GM21367 (cell line): ENCODE data around the gene PLCB2.

Experiments used
- ATAC-seq: cut with Tn5 transposase; IDR thresholded peaks from one replicate; pipeline ENCODE4 v1.9.1; 2021; ENCODE audit not compliant: unreplicated experiment

PLCB2 gene

DNA sequence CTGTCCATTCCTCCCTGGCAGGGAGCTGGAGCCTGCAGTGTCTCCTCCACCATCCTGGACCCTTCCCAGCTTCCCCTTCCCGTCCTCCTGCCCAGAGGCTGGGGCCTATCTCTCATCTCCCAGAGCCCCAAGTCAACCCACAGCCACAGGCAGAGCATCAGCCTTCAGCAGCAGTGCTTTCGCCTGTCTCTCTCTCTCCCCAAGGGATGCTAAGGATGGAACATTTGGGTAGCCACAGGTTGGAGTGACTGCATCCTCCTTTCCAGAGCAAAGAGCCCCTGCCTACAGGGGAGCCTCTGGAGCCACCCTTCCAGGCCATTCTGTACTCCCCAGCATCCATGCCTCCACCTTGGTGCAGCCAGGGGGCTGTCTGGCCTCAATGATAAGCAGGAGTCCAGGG, 4.2 kb downstream of the PLCB2 start:
- no peak for ATAC-seq

DNA sequence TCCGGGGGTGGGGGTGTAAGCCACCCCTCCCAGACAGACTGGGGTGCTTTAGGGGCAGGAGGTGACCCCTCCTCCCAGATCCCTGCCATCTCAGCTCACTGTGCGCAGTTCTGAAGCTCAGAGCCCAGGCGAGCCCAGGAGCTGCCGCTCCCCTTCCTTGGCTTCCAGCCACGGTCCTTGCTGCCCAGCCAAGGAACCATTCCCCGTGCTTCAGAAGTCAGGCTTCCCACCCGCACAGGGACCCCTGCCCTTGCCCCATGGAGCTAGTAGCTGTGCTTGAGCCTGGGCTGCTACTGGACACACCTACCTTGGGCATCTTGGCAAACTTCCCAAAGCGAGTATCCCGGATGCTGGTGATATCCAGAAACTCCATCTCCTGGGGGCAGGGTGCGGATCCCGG, 4.8 kb downstream of the PLCB2 start:
- no peak for ATAC-seq

DNA sequence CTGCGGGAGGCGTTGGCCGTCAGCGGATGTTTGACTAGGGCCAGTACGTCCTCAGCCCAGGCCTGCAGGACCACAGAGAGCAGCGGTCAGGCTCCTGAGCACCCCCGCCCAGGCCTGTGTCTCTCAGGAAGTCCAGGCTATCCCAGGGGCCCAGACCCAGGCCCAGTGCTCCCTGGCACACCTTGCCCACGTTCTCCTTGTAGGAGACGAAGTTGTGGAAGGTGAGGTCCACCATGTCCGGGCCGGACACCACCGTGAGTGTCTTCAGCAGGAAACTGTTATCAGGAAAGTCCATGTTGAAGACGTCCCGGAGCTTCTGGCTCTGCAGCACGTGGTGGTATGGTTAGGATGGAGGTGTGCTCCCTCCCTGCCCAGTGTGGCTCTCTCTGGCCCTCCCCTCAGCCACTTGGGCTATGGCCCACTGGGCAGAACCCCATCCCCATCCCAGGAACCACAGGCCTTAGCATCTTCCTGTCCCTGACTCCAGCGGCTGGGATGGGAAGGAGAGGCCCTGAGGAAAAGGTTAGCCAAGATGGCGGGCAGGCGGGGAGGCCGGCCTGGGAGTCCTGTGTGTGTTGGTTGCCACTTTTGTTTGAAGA, 5.3 kb downstream of the PLCB2 start:
- ATAC-seq, result no peak

DNA sequence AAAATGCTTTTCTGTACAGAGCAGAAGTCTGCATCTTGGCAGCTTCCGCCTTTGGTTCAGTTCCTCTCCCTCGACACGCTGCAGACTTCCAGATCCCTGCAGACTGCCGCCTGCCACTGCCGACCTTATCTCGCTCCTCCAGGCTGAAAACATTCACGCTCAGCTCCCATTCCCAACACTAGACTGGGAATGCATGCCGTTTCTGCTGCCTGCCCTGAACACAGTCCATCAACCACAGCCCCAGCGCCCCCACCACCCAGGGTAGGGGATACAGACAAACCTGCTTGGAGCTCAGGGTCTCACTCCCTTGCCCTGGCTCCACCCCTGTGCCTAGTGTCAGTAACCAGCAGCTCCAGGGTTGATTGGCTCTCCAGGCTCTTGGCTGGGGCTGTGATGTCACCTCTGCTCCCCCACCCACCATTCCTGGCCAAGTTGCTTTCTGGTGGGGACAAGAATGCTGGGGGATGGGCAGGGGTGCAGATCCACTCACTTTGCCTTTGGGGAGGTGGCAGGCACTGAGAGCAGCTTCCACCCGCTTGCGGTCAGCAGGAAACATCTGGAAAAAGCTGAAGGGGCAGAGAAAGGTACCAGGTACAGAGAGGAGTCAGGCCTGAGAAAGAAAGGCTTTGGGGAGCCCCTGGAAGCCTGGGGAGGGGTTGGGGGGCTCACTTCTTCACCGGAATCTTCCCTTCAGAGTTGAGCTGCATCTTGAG, 6.1 kb downstream of the PLCB2 start:
- no peak for ATAC-seq

DNA sequence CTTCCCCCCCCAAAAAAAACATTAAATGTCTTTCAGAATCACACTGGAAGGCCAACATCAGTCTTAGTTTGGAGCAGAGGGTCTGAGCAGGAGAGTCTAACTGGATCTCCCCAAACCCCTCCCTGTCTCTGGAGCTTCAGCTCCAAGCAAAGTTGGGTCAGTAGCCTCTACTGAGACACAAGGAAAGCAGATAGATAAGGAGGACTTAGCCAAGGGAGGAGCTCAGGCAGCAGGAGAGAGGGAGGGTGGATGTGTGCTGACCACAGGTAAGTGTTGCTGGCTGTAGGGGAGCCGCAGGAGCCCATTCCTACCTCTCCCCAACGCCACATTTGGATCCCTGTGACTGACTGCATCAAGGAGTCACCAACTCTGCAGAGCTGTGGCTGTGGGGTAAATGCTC, 7.0 kb downstream of the PLCB2 start:
- ATAC-seq, result no peak

DNA sequence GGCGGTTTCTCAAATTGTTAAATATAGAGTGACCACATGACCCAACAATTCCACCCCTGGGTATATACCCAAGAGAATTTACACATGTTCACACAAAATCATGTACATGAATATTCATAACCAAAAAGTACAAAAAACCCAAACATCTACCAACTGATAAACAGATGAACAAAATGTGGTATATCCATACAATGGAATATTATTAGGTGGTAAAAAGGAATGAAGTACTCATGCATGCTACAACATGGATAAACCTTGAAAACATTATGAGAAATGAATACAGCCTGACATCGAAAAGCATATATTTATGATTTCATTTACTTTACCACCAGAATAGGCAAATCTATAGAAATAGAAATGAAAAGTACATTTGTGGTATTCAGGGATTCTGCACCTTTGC, 7.4 kb downstream of the PLCB2 start:
- ATAC-seq, result no peak

DNA sequence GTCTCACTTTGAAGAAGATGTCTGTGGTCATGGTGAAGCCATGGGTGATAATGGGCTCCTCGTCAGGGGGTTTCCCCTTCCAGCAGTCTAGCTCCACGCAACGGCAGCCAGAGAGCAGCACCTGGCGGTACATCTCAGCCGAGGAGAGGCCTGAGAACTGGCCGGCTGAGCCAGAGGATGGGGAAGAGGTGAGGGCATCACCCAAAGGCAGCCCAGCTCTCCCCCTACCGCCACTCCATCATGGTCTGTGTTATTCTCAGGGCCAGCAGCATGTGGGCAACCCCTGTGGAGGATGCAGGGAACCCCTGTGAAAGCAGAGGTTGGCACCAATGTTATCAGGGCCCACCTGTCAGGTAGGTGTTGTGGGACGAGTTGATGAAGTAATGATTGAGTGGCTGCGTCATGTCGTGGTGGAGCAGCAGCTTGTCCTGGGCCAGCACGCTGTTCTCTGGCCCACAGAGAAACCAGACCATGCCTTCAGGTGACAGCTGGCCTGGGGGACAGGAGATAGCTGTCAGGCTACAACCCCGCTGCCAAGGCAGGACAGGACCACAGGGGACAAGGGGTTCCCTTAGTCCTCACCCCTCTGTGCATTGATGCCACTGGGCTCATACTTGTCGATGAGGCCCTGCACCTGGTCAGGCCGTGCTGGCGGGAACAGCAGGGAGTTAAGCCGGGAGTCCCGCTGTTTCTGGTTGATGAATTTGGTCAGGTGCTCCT, 9.4 kb downstream of the PLCB2 start:
- no peak for ATAC-seq

DNA sequence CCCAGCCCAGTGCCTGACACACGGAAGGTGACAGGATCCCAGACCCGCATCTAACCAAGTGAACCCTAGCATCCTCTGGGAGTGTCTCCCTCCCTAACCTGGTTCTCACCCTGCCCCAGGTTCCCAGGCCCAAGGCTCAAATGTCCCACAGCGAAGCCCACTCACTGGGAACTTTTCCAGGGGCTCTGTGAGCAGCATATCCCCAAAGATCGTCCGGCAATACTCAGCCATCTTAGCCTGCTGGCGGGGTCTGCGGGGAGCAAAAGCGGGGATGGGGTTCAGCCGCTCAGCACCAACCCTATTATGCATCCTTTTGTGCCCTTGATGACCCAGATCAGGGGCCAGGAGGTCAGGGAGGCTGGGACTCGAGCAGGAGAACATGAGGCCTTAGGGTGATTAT, 10.4 kb downstream of the PLCB2 start:
- no peak for ATAC-seq

DNA sequence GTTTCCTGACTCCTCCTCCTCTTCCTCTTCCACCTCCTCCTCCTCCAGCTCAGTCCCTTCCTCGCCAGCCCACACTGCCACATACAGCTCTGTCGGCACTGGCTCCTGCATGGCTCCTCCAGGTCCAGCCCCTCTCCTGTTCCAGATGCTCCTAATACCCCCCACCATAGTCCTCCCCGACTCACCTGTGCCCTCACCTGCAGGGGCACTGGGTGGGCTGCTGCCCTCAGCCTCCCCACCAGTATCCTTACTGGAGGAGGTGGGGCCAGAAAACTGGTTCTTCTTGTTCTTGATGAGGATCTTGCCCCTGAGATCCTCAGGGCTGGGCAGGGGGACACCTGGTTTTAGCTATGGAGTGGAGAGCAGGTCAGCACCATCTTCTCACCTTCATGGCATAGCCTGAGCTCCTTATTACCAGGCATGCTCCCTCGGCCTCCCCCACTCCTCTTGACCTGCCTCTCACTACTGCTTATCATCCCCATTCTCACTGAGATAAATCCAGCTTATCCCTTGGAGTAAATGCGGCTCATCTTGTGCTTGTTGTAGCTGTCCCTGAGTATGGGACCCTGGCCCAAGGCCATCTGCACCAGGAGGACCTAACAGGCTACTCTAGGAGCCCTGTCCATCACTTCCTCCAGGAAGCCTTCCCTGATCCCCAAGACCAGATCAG, 11.0 kb downstream of the PLCB2 start:
- no peak for ATAC-seq

DNA sequence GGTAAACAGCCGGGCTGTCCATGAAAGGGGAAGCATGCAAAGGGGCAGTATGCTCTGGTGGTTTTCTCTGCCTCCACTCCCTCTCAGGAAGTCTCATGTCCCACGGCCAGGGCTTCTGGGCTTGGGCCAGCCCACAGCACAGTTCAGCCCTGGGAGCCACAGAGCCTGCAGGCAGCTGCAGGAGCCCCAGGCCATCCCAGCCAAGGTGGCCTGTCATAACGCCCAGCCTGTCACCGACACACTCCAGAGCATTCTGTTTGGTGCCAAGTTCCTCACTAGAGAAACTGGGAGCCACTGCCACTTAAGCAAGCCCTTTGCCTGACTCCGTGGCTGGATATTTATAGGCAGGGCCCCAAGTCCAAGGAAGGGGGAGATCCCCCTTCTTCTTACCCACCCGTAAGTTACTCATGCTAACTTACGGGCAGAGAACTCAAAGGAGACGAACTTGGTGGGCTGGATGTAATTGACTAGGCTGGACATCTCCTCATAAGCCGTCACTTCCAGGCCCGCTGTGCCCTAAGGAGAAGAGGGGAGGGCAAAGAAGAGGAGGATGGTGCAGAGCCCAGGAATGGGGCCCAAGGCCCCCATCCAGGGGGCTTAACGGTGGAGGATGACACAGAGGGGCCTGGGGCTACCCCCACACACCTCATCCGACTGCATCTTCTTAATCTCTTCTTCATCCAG, 11.7 kb downstream of the PLCB2 start:
- ATAC-seq, result no peak

DNA sequence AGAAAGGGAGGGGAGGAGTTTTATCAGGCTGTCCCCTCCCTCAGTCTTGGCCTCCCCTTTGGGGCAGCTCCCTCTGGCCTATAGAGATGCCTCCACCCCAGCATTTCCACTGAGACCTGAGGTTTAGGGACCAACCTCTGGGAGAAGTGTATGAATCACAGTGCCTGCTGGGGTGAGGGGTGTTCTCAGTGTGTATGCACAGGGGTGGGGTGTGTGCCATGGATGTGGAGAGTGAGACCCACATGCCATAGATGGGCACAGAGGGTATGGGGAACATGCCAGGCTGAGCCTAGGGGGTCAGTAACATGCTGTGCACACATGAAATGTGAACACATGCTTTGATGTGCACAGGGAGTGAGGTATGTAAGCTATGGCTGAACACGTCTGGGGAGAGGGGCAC, 12.4 kb downstream of the PLCB2 start:
- ATAC-seq, result no peak

DNA sequence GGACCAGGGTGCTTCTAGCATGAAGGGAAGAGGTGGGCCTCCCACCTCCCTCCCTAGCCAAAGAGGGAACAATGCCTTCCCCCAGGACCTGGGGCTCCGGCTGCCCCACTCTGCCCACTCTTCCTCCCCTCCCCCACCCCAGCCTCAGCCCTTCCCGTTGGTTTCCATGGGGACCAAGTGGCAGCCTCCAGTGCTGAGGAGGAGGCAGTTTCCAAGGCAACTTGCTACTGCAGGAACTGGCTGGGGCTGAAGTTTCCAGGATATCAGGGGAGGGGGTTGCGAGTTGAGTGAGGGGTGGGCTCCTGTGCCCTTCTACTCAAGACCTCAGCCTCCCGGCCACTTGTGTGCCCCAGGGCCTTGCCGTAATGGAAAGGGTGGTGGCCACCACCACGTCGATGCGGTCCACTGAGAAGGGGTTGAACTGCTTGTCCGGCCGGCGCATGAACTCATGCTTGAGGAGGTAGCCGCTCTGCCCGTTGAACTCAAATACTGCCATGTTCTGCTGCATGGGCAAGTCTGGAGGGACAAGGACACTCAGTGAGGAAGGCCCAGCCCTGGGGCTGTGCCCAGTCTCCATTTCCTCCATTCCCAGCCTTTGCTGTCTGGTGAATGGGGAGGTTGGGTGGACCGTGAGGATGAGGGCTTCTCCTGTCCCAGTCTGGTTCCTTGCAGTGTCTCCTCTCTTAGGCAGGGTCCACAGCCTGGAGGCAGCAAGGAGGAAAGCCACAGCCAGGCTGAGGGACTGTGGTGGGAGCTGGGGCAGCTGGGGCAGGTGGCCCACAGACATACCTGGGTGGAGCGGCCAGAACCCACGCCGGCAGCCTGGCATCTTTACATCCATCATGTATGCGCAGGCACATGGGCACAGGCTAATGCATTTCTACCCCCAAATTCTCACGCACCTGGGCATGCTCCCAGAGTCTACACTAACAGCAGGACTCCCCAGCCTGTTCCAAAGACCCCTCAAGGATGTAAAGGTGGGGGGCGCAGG, 13.5 kb downstream of the PLCB2 start:
- no peak for ATAC-seq

DNA sequence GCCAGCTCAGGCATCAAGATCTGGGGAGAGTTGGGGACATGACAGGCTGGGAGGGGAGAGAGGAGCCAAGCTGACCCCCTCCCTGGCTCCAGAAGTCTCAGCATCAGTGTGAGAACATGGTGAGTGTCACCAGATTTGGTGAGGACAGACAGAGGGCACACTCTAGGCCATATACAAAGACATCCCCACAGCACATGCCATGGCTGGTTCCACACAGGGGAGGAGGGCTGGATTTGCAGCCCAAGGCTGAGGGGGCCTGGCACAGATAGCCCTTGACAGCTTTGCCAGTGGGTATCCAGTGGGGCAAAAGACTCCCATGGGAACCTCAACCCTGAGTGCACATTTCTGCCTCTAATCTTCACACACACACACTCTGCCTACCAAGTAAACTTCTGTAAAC, 14.7 kb downstream of the PLCB2 start:
- ATAC-seq, result no peak

DNA sequence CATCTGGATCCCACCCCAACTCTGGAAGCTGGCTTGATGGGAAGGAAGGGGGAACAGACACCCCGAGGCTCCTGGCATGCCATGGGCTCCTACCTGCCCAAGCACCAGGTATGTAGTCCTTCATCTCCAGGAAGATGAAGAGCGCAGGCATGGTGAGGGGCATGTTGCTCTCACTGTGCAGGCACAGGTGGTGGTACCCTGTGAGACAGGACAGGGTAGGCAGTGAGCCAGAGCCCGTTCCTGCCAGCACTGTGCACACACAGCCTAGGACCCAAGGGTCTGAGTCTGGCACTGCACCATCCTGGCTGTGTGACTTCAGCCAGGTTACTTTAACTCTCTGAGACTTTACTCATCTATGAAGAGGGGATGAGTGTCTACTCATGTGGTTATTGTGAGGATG, 15.5 kb downstream of the PLCB2 start:
- no peak for ATAC-seq

DNA sequence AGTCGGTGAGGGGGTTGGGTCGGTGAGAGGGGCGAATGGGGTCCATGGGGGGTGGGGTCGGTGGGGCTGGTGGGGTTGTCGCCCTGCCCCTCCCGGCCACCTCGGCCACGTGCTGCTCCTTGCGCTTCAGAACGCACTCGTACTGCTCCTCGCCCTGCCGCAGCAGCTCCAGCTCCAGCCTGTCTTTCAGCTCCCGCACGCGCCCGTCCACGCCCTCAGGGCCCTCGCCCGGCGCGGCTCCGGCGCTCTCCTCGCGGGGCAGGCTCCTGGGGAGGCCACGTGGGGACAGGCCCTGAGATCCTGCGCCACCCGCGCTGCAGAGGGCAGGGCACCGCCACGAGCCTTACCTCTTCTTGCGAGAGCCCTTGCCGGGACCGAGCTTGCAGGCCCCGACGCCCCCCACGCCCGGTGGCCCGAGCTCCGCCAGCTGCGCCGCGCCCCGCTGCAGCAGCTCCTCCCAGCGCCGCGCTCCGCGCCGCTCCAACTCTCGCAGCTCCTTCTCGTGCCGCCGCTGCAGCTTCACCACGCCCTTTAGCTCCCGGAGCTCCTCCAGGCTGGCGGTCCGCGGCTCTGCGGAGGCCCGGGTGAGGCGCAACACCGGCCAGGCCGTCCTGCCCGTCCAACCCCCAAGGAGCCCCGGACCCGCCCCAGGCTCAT, 16.7 kb downstream of the PLCB2 start:
- no peak for ATAC-seq

DNA sequence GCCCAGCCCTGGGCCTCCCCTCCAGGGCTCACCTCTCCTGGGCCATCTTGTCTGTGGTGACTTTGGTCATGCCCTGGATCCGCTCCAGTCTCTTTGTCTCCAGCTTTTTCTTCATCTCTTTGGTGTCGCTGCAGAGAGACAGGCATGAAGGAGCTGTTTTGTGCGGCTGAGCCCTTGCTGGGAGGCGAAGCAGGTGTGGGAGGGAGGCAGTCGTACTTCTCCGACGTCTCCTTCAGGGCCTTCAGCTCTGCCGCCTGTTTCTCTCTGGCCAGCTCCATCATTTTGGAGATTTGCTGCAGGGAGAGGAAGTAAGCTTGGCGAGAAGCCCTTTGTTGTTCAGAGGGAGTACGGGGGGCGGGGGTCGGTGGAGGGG, 17.2 kb downstream of the PLCB2 start:
- no peak for ATAC-seq

DNA sequence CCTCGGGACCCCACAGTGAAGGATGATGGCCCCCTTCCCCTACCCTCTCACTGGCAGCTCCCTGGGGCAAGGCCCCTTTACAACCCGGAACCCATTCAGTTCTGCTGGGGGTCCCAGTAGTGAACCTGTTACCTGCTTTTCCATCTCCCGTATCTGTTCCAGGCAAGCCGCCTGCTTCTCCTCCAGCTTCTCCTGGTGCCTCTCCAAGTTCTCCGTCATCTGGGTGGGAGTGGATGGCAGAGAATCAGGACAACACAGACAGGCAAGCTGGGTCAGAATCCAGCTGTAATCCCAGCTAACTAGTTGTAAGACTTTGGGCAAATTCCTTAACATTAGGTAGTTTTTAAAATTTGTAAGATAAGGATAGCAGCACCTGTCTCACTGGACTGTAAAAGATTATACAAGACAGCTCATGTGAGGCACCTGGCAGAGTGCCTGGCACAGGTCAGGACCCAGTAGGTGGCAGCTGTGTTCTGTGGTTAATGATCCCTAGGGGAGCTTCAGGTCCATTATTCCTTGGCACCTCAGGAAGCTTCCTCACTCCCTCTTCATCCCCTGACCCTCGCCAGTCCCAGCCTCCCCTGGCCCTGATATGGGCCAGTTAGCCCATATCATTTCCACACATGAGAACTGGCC, 18.5 kb downstream of the PLCB2 start:
- ATAC-seq, result no peak

DNA sequence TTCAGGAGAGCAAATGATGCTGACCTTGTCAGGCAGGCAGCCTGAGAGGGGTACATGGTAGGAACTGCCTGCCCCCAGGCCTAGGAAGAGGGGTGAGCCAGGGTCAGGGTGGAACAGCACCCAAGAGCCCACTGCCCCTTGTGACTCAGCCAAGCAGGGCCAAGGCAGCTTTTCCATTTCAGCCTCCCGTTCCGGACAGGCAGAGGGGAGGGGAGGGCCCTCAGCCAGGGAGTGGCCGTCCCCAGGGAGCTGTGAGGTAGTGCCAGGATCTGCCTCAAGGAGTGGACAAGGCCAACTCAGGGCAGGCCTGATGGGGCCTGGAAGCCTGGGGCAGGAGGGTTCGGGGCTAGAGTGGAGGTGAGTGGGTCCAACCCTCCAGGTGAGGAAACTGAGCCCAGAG, 19.8 kb downstream of the PLCB2 start:
- no peak for ATAC-seq

DNA sequence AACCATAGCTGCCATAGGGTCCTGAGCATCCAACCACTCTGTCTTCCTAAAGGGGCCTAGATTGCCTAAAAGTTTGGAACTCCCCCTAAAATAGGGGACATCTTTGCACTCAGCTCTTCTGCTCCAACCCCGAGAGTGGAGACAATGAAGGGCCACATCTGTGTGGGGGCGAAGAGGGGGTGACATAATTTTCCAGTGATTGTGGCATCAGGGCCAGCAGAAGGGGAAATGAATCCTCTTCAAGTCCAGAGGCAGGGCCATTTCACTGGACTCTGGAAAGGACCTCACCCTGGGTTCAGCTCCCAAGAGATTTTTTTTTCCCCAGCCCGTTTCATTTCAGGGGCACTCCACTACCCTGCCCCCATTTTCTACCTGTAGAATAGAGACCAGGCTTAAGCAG, 20.2 kb downstream of the PLCB2 start:
- no peak for ATAC-seq
